Stimulated activated CD8-positive, alpha-beta memory T cell treated with anti-CD3 and anti-CD28 coated beads, Interleukin-12 subunit alpha, Interleukin-12 subunit beta, amount 100 ng/mL, for 1 hour (primary cell): ENCODE data around the gene EDDM13.
"Not testable (repeated sequence)": the region's sequence is repeated elsewhere in the genome, so short reads cannot be mapped to it uniquely, and the experiment has no call there.

ENCODE experiments used
- DNase-seq: peaks from one replicate; pipeline ENCODE4 v3.0.0-alpha.2; 2020; ENCODE audit warnings: low read depth

The EDDM13 gene

DNA sequence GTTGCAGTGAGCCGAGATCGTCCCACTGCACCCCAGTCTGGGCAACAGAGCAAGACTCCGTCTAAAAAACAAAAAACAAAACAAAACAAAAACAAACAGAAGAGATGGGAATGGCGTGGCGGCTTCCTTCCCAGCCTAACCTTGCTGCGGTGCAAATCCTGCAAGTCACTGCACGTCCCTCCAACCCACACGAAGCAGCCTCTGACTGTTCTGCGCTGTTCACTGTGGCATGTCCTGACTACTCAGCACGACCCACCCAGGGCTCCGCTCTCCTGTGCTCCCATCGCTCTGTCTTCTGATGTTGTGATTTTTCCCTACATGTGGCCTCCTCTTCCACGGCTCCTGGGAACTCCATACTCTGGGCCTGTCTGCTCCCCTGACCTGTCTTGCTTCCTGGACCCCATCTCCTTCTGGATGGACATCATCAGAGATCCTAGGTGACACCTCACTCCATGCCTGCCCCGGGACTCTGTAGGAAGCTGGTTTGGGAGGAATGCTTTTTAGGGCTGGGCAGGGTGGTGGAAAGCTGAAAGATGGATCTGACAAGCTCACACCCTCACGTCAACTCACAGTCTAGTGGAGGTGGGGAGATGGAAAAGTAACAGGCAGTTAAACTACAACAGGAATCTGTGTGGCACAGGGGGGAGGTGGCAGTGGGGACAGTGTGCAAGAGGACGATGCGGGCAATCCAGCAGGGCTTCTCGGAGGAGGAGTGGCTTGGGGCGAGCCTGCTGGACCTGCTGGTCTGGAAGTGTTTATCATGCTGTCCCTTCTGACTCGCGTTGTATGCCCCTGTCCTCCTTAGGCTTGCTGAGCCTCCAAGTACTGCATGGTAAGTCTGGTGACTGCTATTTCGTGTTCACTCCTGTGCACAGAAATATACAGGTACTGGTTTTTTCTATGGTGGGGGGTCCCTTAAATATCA is 23.2 kb downstream of the EDDM13 start:
- DNase-seq, result no peak

DNA sequence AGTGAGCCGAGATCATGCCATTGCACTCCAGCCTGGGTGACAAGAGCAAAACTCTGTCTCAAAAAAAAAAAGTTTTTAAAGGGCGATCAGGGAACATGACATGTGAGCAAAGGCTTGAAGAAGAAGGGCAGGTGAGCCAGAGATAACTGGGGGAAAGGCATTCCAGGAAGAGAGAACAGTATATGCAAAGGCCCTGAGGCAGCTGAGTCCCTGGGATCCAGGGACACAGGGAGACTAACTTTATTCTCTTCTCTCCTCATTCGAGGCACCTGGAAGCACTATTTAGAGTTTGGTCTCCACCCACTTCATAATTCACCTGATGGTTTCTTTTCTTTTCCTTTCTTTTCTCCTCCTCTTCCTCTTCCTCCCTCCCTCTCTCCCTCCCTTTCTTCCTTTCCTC is 24.5 kb downstream of the EDDM13 start:
- DNase-seq, result no peak

DNA sequence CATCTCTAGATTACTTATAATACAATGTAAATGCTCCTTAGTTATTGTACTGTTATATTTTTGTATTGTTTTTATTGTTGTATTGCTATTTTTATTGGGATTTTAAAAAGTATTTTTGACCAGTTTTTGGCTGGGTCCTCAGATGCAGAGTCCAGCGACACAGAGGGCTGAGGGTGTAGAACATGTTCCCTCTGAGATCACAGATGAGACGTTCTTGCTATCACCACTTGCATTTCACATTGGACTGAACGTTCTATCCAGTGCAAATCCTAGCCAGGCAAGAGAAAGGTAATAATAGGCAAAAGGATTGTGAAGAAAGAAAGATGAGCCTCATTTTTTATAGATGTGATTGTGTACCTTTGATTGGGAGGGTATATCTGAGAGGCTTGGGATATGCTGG is 27.1 kb downstream of the EDDM13 start:
- no peak for DNase-seq

DNA sequence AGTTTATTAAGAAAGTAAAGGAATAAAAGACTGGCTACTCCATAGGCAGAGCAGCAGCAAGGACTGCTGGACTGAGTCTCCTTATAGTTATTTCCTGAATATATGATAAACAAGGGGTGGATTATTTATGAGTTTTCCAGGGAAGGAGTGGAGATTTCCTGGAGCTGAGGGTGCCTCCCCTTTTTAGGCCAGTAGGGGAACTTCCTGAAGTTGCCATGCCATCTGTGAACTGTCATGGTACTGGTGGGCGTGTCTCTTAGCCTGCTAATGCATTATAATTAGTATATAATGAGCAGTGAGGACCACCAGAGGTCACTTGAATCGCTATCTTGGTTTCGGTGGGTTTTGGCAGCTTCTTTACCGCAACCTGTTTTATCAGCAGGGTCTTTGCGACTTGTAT is 28.6 kb downstream of the EDDM13 start:
- DNase-seq, result no peak

DNA sequence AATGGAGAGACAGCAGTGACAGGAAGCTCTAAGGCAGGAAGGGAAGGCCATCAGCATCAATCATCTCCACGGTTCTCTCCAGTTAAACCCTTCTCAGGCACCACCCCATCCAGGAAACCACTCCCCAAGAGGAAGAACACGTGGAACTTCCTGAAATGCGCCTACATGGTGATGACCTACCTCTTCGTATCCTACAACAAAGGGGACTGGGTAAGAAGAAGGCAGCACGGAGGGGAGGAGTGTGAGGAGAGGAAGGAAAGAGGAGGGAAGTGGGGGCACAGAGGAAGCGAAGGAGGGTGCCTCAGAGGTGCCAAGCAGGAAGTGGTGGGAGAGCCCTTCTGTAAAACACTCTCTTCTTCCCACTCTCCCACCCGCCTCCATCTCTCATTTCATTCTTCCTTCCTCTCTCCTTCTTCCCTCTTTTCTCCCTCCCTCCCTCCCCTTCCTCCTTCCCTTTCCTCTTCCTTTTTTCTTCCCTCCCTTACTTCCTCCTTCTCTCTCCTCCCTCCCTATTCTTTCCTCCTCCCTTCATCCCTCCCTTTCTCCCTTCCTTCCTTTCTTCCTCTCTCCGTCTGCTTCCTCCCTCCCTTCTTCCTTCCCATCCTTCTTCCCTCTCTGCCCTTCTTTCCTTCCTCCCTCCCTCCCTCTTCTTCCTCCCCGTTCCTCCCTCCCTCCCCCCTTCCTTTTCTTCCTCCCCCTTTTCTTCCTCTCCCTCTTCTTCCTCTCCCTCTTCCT is 29.5 kb downstream of the EDDM13 start:
- no peak for DNase-seq

DNA sequence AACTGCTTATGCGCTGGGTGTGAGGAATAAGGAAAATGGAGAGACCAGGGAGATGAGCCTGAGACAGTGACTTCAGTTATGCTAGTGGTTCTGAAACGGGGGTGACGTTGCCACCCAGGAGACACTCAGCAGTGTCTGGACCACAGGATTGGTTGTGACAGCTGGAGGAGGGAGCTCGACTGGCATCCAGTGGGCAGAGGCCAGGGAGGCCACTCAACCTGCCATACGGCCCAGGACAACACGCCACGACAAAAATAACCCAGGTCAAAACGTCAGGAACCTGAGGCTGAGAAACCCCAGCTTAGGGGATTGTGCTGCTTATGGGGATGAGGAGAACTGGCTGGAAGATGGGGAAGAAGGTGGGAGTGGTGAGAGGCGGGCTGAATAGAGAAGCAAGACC is 31.7 kb downstream of the EDDM13 start:
- DNase-seq, result no peak

DNA sequence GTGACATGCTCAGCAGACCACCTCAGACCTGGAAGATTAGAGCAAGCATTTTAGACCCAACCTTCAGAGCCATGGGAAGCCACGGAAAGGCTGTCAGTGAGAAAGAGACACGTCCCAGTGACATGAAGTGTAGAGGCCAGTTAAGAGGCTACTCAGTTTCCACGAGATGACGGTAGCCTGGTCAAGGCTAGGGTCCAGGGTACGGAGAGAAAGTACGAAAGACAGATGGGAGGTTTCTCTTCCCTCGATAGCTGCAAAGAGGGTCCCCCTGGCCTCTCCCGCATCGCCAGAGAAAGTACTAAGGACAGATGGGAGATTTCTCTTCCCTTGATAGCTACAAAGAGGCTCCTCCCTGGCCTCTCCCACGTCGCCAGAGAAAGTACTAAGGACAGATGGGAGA is 33.5 kb downstream of the EDDM13 start:
- DNase-seq, result no peak

DNA sequence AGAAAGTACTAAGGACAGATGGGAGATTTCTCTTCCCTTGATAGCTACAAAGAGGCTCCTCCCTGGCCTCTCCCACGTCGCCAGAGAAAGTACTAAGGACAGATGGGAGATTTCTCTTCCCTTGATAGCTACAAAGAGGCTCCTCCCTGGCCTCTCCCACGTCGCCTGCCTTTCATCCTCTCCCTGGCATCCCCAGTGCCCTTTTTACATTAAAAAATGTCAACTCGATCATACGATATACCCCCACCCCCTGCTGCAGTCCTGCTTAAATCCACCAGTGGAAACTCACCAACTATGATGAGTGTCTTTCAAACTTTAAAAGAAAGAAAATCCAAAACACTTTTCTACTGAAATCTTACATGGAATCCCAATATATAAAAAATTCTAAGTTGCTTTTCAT is 34.5 kb downstream of the EDDM13 start:
- DNase-seq, result not testable (repeated sequence)

DNA sequence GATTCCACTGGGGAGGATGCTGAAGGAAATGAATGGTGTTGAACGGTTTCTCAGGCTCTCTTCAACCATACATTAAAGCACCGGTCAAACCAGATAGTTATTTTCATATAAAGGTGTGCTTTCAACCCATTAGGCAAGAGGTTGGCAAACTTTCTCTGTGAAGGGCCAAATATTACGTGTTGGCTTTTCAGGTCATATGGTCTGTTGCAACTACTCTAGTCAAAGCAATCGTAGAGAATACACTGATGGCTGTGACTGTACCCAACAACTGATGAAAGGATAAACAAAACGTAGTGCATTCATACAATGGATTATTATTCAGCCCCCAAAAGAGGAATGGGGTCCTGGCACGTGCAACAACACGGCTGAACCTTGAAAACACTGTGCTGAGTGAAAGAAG is 36.2 kb downstream of the EDDM13 start:
- no peak for DNase-seq

DNA sequence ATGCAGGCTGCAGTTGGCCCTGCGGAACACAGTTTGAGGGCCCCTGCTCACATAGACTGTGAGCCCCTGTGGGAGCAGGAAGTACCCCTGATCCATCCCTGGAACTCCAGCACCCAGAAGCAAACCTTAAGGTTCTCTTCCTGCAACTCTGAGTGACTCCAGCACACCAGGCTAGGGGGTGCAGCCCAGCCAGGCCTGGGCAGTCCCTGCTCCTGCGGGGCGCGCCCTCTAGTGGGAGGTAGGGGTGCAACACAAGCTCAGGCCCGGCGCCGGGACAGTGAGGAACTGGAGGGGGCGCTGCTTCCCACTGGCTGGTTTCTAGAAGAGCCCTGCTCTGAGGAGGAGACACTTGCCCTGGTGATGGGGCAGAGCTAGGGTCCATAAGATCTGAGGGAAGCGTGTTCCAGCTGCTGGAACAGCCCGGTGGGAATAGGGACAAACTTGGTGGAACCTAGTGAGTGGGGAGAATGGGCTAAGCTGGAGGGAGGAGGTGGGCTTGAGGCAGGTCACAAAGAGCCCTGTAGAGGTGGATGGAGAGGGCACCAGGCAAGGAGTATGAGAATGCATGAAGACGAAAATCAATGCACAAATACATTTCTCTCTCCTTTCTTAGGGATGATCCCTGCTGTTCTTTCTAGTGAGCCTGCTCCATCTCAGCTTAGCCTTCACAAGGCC is 37.1 kb downstream of the EDDM13 start:
- DNase-seq, result peak; percentile 17

DNA sequence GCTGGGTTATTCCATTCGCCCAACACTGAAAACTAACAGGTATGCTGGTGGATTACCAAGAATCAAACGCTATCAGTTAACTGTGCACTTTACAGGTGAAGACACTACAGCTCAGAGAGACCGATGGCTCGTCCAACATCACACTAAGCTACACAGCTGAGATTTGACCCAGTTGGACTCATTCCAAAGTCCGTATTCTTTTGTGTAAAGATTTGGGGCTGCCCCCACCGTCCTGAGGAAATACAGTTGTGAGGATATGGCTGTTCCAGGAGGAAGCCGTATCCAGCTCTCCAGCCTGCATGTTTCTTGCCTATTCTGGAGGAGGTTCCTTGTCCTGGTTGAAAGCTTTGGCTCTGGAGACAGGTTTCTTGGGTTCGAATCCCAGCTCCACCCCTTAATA is 37.9 kb downstream of the EDDM13 start:
- DNase-seq, result no peak

DNA sequence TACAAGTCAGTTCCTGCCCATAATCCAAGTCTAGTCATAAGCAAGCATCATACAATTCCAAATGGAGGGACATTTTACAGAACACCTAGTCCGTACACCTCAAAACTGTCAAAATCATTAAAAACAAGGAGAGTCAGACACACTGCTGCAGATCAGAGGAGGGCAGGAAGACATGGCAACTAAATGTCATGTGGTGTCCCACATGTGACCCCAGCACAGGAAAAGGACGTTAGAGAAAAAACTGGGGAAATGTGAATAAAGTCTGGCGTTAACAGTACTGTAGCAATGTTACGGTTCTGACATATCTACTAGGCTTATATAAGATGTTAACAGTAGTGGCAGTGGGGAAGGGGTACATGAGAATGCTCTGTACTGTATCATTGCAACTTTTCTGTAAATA is 39.8 kb downstream of the EDDM13 start:
- no peak for DNase-seq

DNA sequence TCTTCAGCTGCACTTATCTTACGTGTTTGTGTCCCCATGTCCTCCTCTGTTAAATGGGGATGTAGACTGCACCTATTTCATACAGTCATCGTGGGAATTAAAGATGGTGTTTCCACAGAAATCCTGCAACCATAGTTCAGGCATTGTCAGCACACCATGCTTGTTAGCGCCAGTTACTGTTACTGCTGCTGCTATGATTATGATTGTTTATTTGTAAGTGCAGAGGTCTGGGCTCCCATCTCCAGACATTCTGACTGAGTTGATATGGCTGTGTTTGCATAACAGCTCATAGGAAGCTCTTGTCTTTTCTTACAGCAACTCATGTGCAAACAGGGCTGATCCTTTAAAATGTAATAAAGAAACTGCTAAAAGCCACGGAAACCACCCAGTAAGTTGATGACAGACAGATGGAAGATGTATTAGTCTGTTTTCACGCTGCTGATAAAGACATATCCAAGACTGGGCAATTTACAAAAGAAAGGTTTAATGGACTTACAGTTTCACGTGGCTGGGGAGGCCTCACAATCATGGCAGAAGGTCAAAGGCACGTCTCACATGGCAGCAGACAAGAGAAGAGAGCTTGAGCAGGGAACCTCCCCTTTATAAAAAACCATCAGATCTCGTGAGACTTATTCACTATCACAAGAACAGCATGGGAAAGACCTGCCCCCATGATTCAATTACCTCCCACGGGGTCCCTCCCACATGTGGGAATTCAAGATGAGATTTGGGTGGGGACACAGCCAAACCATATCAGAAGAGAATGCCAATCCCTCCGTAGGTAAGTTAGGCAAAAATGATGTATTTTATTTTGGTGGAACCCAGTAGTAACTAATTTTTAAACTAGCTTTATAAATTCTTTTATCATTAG is 40.5 kb downstream of the EDDM13 start:
- no peak for DNase-seq

DNA sequence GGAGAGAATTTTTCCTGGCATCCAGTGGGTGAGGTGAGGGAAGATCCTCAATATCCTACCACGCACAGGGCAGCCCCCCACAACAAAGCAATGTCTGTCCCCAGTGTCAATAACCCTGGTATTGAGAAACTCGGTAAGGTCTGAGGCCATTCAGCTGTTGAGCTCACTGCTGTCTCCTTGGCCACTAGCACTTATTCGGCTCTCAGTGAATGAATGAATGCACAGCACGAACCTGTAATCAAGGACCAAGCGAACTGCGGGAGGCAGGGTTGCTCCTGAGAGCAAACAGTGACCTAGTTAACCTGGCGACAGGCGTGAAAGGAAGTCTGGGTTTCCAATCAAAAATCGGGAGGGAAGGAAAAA is 41.5 kb downstream of the EDDM13 start:
- no peak for DNase-seq

DNA sequence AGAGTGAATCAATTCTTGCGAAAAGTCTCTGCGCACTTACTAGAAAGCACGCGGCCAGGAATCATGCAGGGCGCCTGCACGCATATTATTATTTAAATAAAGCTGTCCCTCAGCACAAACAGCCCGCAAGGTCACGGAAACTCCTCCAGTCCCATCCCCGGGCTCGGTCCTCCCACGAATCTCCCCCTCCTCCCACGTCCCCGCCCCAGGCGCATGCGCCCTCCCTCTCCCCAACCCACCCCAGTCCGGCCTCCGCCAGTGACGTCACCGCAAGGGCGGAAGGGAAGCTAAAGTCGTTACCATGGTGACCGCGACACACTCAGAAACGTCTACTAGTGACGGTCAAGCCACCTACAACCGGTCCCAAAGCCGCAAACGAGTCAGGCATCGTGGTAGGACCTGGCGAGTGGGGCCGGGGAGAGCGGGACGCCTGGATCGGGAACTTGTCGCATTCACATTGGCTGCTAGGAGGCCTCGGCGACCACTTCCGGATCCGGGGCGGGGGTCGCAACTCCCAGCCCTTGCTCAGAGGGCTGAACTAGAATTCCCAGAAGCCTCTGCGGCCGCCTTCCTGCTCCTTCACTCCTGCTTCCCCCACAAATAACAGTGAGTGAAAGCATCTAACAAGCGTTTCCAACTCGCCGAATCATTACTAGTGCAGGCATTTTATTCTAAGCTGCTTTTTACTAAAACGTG is 42.0 kb downstream of the EDDM13 start, which contains the start of gene ZSCAN5A:
Gene ZSCAN5A, minus strand, starts transcription at position 459 of the 696 bp plus-strand sequence. CDS start 89,793 bp downstream, outside the sequence.
- peak; percentile 98 for DNase-seq

DNA sequence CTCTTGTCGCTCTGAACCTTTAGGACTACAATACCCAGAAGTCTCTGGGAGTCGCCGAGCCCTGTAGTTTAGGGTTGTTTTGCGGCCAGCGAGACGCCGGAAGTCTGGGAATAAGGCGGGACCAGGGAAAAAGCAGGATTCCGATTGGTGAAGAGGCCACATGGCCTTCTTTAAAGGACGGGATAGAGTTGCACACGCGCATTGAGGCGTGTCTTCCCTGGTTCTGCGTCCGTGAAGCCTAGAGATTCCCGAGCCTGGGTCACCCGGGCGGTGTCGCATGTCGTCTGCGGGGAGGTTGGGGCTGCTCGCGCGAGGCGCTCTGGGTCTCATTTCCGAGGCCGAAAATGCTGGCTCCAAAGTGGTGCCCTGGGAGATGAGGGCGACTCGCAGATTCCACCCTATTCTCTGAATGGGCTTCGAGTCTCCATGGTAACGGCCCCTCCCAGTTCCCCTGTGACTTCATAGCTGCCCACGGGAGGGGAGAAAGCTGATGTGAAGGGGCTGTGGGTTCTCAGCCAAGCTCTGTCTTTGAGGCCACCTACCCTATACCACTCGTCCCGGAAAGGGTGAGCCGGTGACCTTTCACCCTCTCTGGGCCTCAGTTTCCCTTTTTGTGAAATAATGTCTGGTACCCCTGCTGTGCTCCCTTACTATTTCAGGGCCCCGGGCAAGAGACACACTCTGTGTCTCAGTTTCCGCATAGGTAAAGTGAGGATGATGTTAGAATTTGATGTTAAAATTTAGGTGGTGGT is 42.7 kb downstream of the EDDM13 start:
- DNase-seq, result peak; percentile 83

DNA sequence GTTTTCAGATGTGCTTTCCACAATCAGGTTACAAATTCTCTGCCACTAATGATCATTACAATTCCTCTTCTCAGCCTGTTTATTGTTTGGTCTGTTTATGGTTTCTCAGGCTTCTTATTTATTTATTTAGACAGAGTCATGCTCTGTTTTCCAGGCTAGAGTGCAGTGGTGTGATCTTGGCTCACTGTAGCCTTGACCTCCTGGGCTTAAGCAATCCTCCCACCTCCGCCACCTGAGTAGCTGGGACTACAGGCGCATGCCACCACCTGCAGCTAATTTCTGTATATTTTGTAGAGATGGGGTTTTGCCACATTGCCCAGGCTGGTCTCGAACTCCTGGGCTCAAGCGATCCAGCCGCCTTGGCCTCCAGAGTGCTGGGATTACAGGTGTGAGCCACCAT is 44.2 kb downstream of the EDDM13 start:
- no peak for DNase-seq

DNA sequence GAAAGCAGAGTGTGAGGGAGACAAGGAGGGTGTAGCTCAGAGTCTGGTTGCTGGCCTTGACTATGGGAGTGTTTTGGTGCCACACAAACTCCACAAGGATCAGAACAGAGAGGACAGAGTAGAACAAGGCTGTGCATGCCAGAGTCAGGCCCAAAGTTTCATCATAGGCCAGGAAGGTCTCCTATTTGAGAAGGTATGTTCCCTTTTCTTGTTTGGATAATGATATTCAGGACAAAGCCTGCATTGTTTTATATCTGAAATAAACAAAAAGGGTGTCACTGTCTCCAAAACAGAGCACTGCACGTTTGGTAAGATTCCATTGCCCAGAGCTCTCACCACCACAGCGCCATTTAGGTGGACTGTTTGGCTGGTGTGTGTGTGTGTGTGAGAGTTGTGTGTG is 45.2 kb downstream of the EDDM13 start:
- DNase-seq, result no peak

DNA sequence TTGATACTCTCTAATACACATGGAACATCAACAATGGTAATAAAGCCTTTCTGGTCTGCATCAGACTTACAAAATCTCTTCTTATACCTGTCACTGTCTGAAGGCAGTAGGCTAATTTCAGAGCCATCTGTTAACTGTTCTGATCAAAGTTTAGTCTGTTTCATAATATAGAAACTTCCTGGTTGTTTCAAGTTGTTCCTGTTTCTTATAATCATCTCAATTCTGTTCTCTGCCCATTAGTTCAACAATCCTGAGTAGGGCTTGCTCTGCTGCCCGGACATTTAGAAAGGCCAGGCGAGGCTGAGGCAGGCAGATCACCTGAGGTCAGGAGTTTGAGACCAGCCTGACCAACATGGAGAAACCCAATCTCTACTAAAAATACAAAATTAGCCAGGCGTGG is 47.4 kb downstream of the EDDM13 start:
- DNase-seq, result no peak

DNA sequence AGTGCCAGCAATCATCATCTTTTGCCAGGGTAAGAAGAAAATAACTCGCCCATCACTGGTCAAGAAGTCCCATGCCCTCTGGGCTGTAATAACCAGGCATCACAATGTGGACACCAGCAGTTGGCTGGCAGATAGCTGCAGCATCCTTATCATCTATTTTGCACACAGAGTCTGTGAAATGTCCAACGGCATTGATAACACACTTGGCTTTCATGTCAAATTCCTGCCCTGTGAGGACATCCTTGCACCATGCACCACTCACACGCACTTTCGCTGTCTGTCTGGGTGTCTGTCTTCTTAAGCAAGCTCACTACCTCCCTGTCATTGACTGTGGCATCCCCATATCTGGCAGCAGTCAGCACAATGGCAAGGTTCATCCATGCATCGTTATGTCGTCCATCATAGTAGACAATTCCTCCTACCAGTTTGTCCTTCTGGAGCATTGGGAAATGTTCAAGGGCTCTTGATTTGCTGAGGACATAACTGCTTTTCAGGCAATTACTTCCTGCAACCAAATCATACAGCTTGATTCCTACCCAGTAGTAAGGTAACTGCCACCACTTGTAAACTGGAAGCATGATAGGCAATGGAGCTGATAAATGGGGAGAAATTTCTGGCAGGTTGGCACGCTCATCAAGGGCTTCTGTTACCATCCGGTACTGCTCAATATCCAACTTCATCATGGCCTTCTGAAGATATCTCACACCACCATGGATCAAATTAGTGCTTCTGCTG is 48.9 kb downstream of the EDDM13 start:
- DNase-seq, result no peak
